HG02885 (cell line): Measurements from ENCODE around the gene CENPT.

Experiments used
- ATAC-seq: cut with Tn5 transposase; IDR thresholded peaks from one replicate; pipeline ENCODE4 v1.9.1; 2021; ENCODE audit warnings: mild to moderate bottlenecking; ENCODE audit not compliant: unreplicated experiment, poor library complexity

Gene CENPT

GRCh38 chr16:67847064-67847861 lies at the start of gene CENPT:
Gene CENPT (minus strand): TSS chr16:67847693. CDS start chr16:67833859, 13,834 bp downstream.
- ATAC-seq, result peak; percentile 38

GRCh38 chr16:67897231-67897630 lies 49.7 kb upstream of the CENPT start:
- no peak for ATAC-seq

GRCh38 chr16:67893743-67894399 lies 46.4 kb upstream of the CENPT start:
- no peak for ATAC-seq

- peak; percentile 91 for ATAC-seq
Observed at GRCh38 chr16:67892899-67893742, 45.6 kb upstream of the CENPT start, which contains the start of gene PSKH1. Gene PSKH1 (plus strand): TSS chr16:67893254. CDS start chr16:67908750, 15,496 bp downstream.

GRCh38 chr16:67892375-67892774 lies 44.9 kb upstream of the CENPT start:
- ATAC-seq, result no peak

- no peak for ATAC-seq
Observed at GRCh38 chr16:67888331-67888730, 40.8 kb upstream of the CENPT start.

- ATAC-seq, result no peak
Observed at GRCh38 chr16:67886387-67886786, 38.9 kb upstream of the CENPT start.

GRCh38 chr16:67885976-67886375 lies 38.5 kb upstream of the CENPT start:
- ATAC-seq, result no peak

- ATAC-seq, result no peak
Observed at GRCh38 chr16:67885545-67885944, 38.1 kb upstream of the CENPT start.

GRCh38 chr16:67884684-67885083 lies 37.2 kb upstream of the CENPT start, which contains the start of gene NRN1L:
Gene NRN1L (plus strand): TSS chr16:67884885. CDS start chr16:67884904, 19 bp downstream.
- ATAC-seq, result no peak

GRCh38 chr16:67883872-67884261 lies 36.4 kb upstream of the CENPT start:
- no peak for ATAC-seq

- no peak for ATAC-seq
Observed at GRCh38 chr16:67883146-67883871, 35.8 kb upstream of the CENPT start.

- ATAC-seq, result no peak
Observed at GRCh38 chr16:67882374-67883145, 35.1 kb upstream of the CENPT start.

- ATAC-seq, result no peak
Observed at GRCh38 chr16:67881621-67882161, 34.2 kb upstream of the CENPT start.

GRCh38 chr16:67880584-67880983 lies 33.1 kb upstream of the CENPT start:
- no peak for ATAC-seq

- no peak for ATAC-seq
Observed at GRCh38 chr16:67879936-67880335, 32.4 kb upstream of the CENPT start.

- no peak for ATAC-seq
Observed at GRCh38 chr16:67879462-67879861, 32.0 kb upstream of the CENPT start.

- ATAC-seq, result no peak
Observed at GRCh38 chr16:67878846-67879245, 31.4 kb upstream of the CENPT start.

GRCh38 chr16:67878232-67878631 lies 30.7 kb upstream of the CENPT start:
- no peak for ATAC-seq
